Vagina (tissue), 2 donors: ENCODE results near the gene NDST1. TPM values are rescaled to one million over a fixed set of nuclear protein-coding genes. Genes with fewer than 3 reads are reported as not detected.

Experiments
- DNase-seq, 2 donors: peaks; one replicate each; pipeline ENCODE4 v3.0.0-alpha.2; 2017; ENCODE audit errors: extremely low spot score in 2 of 2
- H3K27ac ChIP-seq: fragments of 200-600 bp; sonication (generic); one replicate; pipeline ENCODE4 v1.5.1; 2019
- H3K27me3 ChIP-seq: fragments of 200-600 bp; sonication (generic); one replicate; pipeline ENCODE4 v1.5.1; 2019
- H3K36me3 ChIP-seq, 2 donors: fragments of 200-600 bp; sonication (generic); one replicate each; pipeline ENCODE4 v1.5.1; 2017 to 2019
- H3K4me1 ChIP-seq: fragments of 200-600 bp; sonication (generic); one replicate; pipeline ENCODE4 v1.5.1; 2019
- H3K4me3 ChIP-seq, 2 donors: fragments of 200-600 bp; sonication (generic); 1 replicate in 1 of 2; 2 replicates in 1 of 2; pipeline ENCODE4 v1.5.1; 2016 to 2019
- H3K9me3 ChIP-seq: fragments of 200-600 bp; sonication (generic); one replicate; pipeline ENCODE4 v1.5.1; 2019
- CTCF ChIP-seq, 3 experiments: fragments of 450-650 bp in 2 of 3; fragments of 200-600 bp in 1 of 3; sonication (generic) in 1 of 3; IDR thresholded peaks; one replicate each; pipeline ENCODE4 v1.5.1; 2017 to 2019; ENCODE audit warnings: antibody characterized with exemption in 3 of 3, mild to moderate bottlenecking in 2 of 3, moderate library complexity in 2 of 3
- POLR2A ChIP-seq, 2 donors: fragments of 450-650 bp; IDR thresholded peaks; one replicate each; pipeline ENCODE4 v1.6.1; 2017; ENCODE audit warnings: antibody characterized with exemption in 2 of 2, mild to moderate bottlenecking in 2 of 2, moderate library complexity in 2 of 2
- POLR2AphosphoS5 ChIP-seq, 2 donors: sonication (generic); formaldehyde crosslinking; IDR thresholded peaks; one replicate each; pipeline ENCODE4 v1.9.0; 2017; ENCODE audit warnings: antibody characterized with exemption in 2 of 2, mild to moderate bottlenecking in 2 of 2, low read depth in 1 of 2; ENCODE audit not compliant: insufficient read depth in 1 of 2
- intact Hi-C: fragments of 100-400 bp; cut with DNase I; formaldehyde crosslinking; loops from one replicate; pipeline ENCODE4 v1.15.1; 2023
- total RNA-seq: library from RNA; depleted of rRNA; stranded (reverse); fragments of >200 nt; gene quantifications from one replicate; pipeline ENCODE4 v1.2.3, GENCODE V29; 2016

Gene NDST1
- total RNA-seq, 1 donor from 2014 or later, result 73.9 TPM

GRCh38 chr5:150577378-150578139 is 69.6 kb downstream of the NDST1 start:
- H3K9me3 ChIP-seq, result no peaks in the 10 kb centered on the region
- no peaks in the 10 kb centered on the region for H3K27me3 ChIP-seq
- H3K4me1 ChIP-seq, result no peaks in the 10 kb centered on the region
- TF ChIP-seq POLR2A (IDR thresholded peaks at IDR 0.05) (no peak), POLR2AphosphoS5 (IDR thresholded peaks at IDR 0.05; ENCODE audit: insufficient read depth in 1 of 2, low read depth in 1 of 2) (no peak), CTCF (IDR thresholded peaks at IDR 0.05) (no peak)
- intact Hi-C loops, result no loop called here
- no peak overlapping the region for H3K27ac ChIP-seq
- H3K36me3 ChIP-seq, result no peaks in the 10 kb centered on the region
- H3K4me3 ChIP-seq, result no peak overlapping the region
- no peak for DNase-seq

- Histone ChIP-seq H3K36me3 (no peaks in the 10 kb centered on the region), H3K9me3 (no peaks in the 10 kb centered on the region), H3K27me3 (no peaks in the 10 kb centered on the region), H3K27ac (no peak overlapping the region), H3K4me3 (no peak overlapping the region), H3K4me1 (no peaks in the 10 kb centered on the region)
- intact Hi-C loops, result no loop called here
- DNase-seq, result no peak
- no peak for TF ChIP-seq CTCF (IDR thresholded peaks at IDR 0.05)
- TF ChIP-seq POLR2A (IDR thresholded peaks at IDR 0.05), result no peak
- TF ChIP-seq POLR2AphosphoS5 (IDR thresholded peaks at IDR 0.05; ENCODE audit: insufficient read depth in 1 of 2, low read depth in 1 of 2), result no peak
Observed at GRCh38 chr5:150578781-150579461, 71.0 kb downstream of the NDST1 start.

- H3K4me1 ChIP-seq, result no peaks in the 10 kb centered on the region
- no peaks in the 10 kb centered on the region for H3K27me3 ChIP-seq
- DNase-seq, result no peak
- no peak for TF ChIP-seq CTCF (IDR thresholded peaks at IDR 0.05)
- TF ChIP-seq POLR2A (IDR thresholded peaks at IDR 0.05), result no peak
- TF ChIP-seq POLR2AphosphoS5 (IDR thresholded peaks at IDR 0.05; ENCODE audit: insufficient read depth in 1 of 2, low read depth in 1 of 2), result no peak
- no peaks in the 10 kb centered on the region for H3K9me3 ChIP-seq
- H3K27ac ChIP-seq, result no peak overlapping the region
- H3K4me3 ChIP-seq, result no peak overlapping the region
- H3K36me3 ChIP-seq, result no peaks in the 10 kb centered on the region
- intact Hi-C loops, result no loop called here
Observed at GRCh38 chr5:150579462-150580400, 71.8 kb downstream of the NDST1 start.

GRCh38 chr5:150580917-150581316 is 73.0 kb downstream of the NDST1 start:
- Histone ChIP-seq H3K27ac (no peak overlapping the region), H3K36me3 (no peaks in the 10 kb centered on the region), H3K4me3 (no peak overlapping the region), H3K27me3 (no peaks in the 10 kb centered on the region), H3K9me3 (no peaks in the 10 kb centered on the region), H3K4me1 (no peaks in the 10 kb centered on the region)
- intact Hi-C loops, result no loop called here
- TF ChIP-seq POLR2A (IDR thresholded peaks at IDR 0.05), result no peak
- no peak for TF ChIP-seq CTCF (IDR thresholded peaks at IDR 0.05)
- no peak for TF ChIP-seq POLR2AphosphoS5 (IDR thresholded peaks at IDR 0.05; ENCODE audit: insufficient read depth in 1 of 2, low read depth in 1 of 2)
- DNase-seq, result no peak
